SJCRH30 (cell line): ENCODE results near the gene PCDHB16. TPM values are rescaled to one million over a fixed set of nuclear protein-coding genes. Genes with fewer than 3 reads are reported as not detected.
"Not testable (repeated sequence)": the region's sequence is repeated elsewhere in the genome, so short reads cannot be mapped to it uniquely, and the experiment has no call there.

Experiments
- DNase-seq, 2 experiments: peaks; one replicate each; pipeline ENCODE4 v3.0.0-alpha.2; 2015 to 2020
- H3K27ac ChIP-seq: fragments of 250-450 bp; sonication (Bioruptor Pico); 2 replicates; pipeline ENCODE4 v1.5.1; 2020; ENCODE audit warnings: mild to moderate bottlenecking, moderate library complexity
- H3K27me3 ChIP-seq: fragments of 250-450 bp; sonication (Bioruptor Pico); 2 replicates; pipeline ENCODE4 v1.5.1; 2020; ENCODE audit warnings: mild to moderate bottlenecking, moderate library complexity
- H3K36me3 ChIP-seq: fragments of 250-450 bp; sonication (Bioruptor Pico); 2 replicates; pipeline ENCODE4 v1.5.1; 2020; ENCODE audit warnings: mild to moderate bottlenecking, moderate library complexity
- H3K4me1 ChIP-seq: fragments of 250-450 bp; sonication (Bioruptor Pico); 2 replicates; pipeline ENCODE4 v1.5.1; 2020; ENCODE audit warnings: mild to moderate bottlenecking, moderate library complexity
- H3K4me3 ChIP-seq: fragments of 250-450 bp; sonication (Bioruptor Pico); 2 replicates; pipeline ENCODE4 v1.5.1; 2020; ENCODE audit warnings: mild to moderate bottlenecking, moderate library complexity
- H3K9me3 ChIP-seq: fragments of 250-450 bp; sonication (Bioruptor Pico); replicated peaks from 2 replicates; pipeline ENCODE4 v1.5.1; 2020; ENCODE audit warnings: mild to moderate bottlenecking, moderate library complexity
- total RNA-seq: library from RNA; depleted of rRNA; stranded (reverse); fragments of >200 nt; shearing (Covaris generic); gene quantifications from 2 replicates; pipeline ENCODE4 v1.2.3, GENCODE V29; 2014

The PCDHB16 gene
- total RNA-seq, 1 experiment from 2014 or later, result 6.8 TPM

DNA sequence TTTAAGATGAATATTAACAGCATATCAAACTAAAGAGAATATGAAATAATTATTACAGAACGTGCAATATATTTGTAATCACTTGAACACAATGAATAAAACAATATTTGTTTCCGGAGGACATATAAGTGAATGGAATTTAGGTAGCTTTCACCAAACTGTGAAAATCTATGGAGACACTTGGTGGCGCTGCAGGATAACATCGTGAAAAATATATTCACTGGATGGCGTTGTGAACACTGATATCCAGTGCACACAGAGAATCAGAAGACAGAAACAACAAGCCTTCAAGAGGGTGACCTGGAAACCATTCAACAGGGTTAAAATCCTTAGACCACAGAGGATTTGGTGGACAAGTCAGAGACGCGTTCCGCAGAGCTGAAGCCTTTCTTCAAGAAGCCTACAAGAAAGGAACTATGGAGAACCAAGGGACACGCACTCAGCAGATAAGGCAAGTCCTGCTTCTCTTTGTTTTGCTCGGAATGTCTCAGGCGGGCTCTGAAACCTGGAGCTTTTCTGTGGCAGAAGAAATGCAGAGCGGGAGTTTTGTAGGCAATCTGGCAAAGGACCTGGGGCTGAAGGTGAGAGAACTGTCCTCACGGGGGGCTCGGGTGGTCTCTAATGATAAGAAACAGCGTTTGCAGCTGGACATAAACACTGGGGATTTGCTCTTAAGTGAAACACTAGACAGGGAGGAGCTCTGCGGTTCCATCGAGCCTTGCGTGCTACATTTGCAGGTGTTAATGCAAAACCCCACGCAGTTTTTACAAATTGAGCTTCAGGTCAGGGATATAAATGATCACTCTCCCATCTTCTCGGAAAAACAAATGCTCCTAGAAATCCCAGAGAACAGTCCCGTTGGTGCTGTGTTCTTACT is 17.4 kb downstream of the PCDHB16 start, which contains the start of gene PCDHB11:
TSS of gene PCDHB11 (plus strand) at position 269 of the 877 bp plus-strand sequence. CDS start at position 417, 148 bp downstream.
- peak within 1 kb of the TSS; percentile 62 for H3K4me3 ChIP-seq
- no peaks in the 10 kb centered on the region for H3K36me3 ChIP-seq
- H3K4me1 ChIP-seq, result no peaks in the 10 kb centered on the region
- peak; percentile 35 to 82 for DNase-seq
- no peaks in the 10 kb centered on the region; the same call in 1 of the 2 replicates for H3K9me3 ChIP-seq
- H3K27ac ChIP-seq, result peak within 1 kb of the TSS; percentile 46
- H3K27me3 ChIP-seq, result no peaks in the 10 kb centered on the region

DNA sequence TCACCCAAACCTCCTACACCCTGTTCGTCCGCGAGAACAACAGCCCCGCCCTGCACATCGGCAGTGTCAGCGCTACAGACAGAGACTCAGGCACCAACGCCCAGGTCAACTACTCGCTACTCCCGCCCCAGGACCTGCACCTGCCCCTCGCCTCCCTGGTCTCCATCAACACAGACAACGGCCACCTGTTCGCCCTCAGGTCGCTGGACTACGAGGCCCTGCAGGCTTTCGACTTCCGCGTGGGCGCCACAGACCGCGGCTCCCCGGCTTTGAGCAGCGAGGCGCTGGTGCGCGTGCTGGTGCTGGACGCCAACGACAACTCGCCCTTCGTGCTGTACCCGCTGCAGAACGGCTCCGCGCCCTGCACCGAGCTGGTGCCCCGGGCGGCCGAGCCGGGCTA is 18.9 kb downstream of the PCDHB16 start:
- not testable (repeated sequence) for H3K4me1 ChIP-seq, DNase-seq

DNA sequence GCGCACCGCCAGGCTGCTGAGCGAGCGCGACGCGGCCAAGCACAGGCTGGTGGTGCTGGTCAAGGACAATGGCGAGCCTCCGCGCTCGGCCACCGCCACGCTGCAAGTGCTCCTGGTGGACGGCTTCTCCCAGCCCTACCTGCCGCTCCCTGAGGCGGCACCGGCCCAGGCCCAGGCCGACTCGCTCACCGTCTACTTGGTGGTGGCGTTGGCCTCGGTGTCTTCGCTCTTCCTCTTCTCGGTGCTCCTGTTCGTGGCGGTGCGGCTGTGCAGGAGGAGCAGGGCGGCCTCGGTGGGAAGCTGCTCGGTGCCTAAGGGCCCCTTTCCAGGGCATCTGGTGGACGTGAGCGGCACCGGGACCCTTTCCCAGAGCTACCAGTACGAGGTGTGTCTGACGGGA is 19.5 kb downstream of the PCDHB16 start:
- H3K27ac ChIP-seq, DNase-seq, H3K27me3 ChIP-seq, H3K36me3 ChIP-seq, H3K4me3 ChIP-seq, H3K4me1 ChIP-seq, H3K9me3 ChIP-seq: not testable (repeated sequence)

More for the DNA sequence above, 18.9 kb downstream of the PCDHB16 start:
- H3K27ac ChIP-seq, H3K27me3 ChIP-seq, H3K36me3 ChIP-seq, H3K4me3 ChIP-seq, H3K9me3 ChIP-seq: not testable (repeated sequence)

DNA sequence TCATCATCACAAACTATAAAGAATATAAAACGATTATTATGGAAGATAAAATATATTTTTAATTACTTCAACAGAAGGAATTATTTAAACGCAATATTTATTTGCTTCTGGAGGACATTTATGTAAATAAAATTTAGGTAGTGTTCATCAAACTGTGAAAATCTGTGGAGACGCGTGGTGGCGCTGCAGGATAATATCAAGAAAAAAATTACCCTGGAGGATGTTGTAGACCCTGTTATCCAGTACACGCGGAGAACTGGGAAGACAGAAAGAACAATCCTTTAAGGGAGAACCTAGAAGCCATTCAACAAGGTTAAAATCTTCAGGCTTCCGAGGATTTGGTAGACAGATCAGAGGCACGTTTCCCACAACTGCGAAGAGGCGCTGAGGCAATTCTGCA is 26.3 kb downstream of the PCDHB16 start, which contains the start of gene PCDHB12:
TSS of gene PCDHB12 (plus strand) at position 242 of the 400 bp plus-strand sequence. CDS start 189 bp downstream, outside the sequence.
- H3K27ac ChIP-seq, result peak within 1 kb of the TSS; percentile 48
- peaks cover 8% of the 10 kb centered on the region for H3K9me3 ChIP-seq
- DNase-seq, result peak in 1 of 2 experiments; percentile 55
- no peaks in the 10 kb centered on the region for H3K27me3 ChIP-seq
- no peaks in the 10 kb centered on the region for H3K4me1 ChIP-seq
- H3K4me3 ChIP-seq, result peak within 1 kb of the TSS; percentile 57
- H3K36me3 ChIP-seq, result no peaks in the 10 kb centered on the region; the same call in none of the 2 replicates

DNA sequence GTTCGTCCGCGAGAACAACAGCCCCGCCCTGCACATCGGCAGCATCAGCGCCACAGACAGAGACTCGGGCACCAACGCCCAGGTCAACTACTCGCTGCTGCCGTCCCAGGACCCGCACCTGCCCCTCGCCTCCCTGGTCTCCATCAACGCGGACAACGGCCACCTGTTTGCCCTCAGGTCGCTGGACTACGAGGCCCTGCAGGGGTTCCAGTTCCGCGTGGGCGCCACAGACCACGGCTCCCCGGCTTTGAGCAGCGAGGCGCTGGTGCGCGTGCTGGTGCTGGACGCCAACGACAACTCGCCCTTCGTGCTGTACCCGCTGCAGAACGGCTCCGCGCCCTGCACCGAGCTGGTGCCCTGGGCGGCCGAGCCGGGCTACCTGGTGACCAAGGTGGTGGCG is 28.1 kb downstream of the PCDHB16 start:
- H3K36me3 ChIP-seq, H3K27ac ChIP-seq, H3K4me1 ChIP-seq, H3K4me3 ChIP-seq, H3K27me3 ChIP-seq, DNase-seq: not testable (repeated sequence)
- peaks cover 11% of the 10 kb centered on the region for H3K9me3 ChIP-seq

DNA sequence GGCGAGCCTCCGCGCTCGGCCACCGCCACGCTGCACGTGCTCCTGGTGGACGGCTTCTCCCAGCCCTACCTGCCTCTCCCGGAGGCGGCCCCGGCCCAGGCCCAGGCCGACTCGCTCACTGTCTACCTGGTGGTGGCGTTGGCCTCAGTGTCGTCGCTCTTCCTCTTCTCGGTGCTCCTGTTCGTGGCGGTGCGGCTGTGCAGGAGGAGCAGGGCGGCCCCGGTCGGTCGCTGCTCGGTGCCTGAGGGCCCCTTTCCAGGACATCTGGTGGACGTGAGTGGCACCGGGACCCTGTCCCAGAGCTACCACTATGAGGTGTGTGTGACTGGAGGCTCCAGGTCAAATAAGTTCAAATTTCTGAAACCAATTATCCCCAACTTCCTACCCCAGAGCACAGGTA is 28.7 kb downstream of the PCDHB16 start:
- H3K4me3 ChIP-seq, H3K27ac ChIP-seq, H3K27me3 ChIP-seq, H3K36me3 ChIP-seq, DNase-seq, H3K4me1 ChIP-seq: not testable (repeated sequence)
- H3K9me3 ChIP-seq, result peaks cover 11% of the 10 kb centered on the region

DNA sequence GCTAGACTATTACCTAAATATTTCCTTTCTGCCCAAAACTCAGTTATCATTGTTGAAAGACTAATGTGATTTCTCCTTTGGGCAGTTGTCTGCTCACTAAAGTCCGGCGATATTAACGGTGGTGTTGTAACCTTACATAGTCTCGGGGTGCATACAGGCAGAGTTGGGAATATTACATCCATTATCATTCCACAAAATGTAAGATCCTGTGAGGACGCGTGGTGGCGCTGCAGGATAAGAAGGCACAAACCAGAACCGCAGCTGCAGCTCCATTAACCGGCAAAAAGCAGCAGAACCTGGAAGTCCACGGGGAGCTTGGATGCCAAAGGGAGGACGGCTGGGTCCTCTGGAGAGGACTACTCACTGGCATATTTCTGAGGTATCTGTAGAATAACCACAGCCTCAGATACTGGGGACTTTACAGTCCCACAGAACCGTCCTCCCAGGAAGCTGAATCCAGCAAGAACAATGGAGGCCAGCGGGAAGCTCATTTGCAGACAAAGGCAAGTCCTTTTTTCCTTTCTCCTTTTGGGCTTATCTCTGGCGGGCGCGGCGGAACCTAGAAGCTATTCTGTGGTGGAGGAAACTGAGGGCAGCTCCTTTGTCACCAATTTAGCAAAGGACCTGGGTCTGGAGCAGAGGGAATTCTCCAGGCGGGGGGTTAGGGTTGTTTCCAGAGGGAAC is 31.6 kb downstream of the PCDHB16 start, which contains the start of gene PCDHB13:
TSS of gene PCDHB13 (plus strand) at position 264 of the 684 bp plus-strand sequence. CDS start at position 469, 205 bp downstream.
- H3K36me3 ChIP-seq, H3K4me1 ChIP-seq, H3K27me3 ChIP-seq, H3K27ac ChIP-seq, H3K4me3 ChIP-seq: not testable (repeated sequence)
- H3K9me3 ChIP-seq, result peaks cover 18% of the 10 kb centered on the region
- peak; percentile 73 to 83 for DNase-seq

DNA sequence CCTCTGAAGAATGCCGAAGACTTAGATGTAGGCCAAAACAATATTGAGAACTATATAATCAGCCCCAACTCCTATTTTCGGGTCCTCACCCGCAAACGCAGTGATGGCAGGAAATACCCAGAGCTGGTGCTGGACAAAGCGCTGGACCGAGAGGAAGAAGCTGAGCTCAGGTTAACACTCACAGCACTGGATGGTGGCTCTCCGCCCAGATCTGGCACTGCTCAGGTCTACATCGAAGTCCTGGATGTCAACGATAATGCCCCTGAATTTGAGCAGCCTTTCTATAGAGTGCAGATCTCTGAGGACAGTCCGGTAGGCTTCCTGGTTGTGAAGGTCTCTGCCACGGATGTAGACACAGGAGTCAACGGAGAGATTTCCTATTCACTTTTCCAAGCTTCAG is 32.4 kb downstream of the PCDHB16 start:
- H3K27ac ChIP-seq, H3K27me3 ChIP-seq, H3K4me3 ChIP-seq, H3K4me1 ChIP-seq, H3K36me3 ChIP-seq, DNase-seq: not testable (repeated sequence)
- H3K9me3 ChIP-seq, result peaks cover 20% of the 10 kb centered on the region

DNA sequence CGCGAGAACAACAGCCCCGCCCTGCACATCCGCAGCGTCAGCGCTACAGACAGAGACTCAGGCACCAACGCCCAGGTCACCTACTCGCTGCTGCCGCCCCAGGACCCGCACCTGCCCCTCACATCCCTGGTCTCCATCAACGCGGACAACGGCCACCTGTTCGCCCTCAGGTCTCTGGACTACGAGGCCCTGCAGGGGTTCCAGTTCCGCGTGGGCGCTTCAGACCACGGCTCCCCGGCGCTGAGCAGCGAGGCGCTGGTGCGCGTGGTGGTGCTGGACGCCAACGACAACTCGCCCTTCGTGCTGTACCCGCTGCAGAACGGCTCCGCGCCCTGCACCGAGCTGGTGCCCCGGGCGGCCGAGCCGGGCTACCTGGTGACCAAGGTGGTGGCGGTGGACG is 33.3 kb downstream of the PCDHB16 start:
- H3K27me3 ChIP-seq, H3K4me3 ChIP-seq, DNase-seq, H3K36me3 ChIP-seq, H3K27ac ChIP-seq, H3K4me1 ChIP-seq: not testable (repeated sequence)
- peaks cover 17% of the 10 kb centered on the region for H3K9me3 ChIP-seq

DNA sequence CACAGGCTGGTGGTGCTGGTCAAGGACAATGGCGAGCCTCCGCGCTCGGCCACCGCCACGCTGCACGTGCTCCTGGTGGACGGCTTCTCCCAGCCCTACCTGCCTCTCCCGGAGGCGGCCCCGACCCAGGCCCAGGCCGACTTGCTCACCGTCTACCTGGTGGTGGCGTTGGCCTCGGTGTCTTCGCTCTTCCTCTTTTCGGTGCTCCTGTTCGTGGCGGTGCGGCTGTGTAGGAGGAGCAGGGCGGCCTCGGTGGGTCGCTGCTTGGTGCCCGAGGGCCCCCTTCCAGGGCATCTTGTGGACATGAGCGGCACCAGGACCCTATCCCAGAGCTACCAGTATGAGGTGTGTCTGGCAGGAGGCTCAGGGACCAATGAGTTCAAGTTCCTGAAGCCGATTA is 33.8 kb downstream of the PCDHB16 start:
- H3K4me1 ChIP-seq, H3K27me3 ChIP-seq, H3K4me3 ChIP-seq, H3K27ac ChIP-seq, DNase-seq, H3K36me3 ChIP-seq: not testable (repeated sequence)
- H3K9me3 ChIP-seq, result peaks cover 16% of the 10 kb centered on the region

DNA sequence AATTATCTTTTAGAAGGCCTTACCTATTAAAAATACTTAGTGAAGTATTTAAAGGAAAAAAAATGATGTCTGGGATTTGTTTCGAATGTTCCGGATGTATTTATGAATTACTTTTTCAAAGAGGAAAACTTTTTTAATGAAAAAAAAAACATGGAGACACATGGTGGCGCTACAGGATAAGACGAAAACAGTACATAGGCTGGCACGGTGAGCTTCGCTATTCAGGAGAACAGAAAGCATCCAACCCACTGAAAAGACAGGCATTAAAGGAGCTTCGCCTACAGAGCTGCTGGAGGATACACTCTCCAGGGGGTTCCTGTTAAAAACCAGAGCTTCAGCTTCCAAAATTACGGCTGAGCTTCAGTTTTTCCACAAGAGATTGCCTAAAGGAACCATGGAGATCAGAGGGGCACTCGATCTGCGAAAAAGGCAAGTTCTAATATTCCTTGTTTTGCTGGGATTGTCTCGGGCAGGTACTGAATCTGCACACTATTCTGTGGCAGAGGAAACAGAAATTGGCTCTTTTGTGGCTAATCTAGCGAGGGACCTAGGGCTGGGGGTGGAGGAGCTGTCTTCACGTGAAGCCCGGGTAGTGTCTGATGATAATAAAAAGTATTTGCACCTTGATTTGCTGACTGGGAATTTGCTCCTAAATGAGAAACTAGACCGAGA is 41.1 kb downstream of the PCDHB16 start, which contains the start of gene PCDHB14:
TSS of gene PCDHB14 (plus strand) at position 232 of the 672 bp plus-strand sequence. CDS start at position 395, 163 bp downstream.
- peaks cover 18% of the 10 kb centered on the region for H3K9me3 ChIP-seq
- H3K4me3 ChIP-seq, result peak within 1 kb of the TSS; percentile 64
- H3K4me1 ChIP-seq, result peaks cover 6% of the 10 kb centered on the region; the same call in 1 of the 2 replicates
- H3K27ac ChIP-seq, result peak within 1 kb of the TSS; percentile 43
- DNase-seq, result peak; percentile 65 to 82
- no peaks in the 10 kb centered on the region for H3K27me3 ChIP-seq
- no peaks in the 10 kb centered on the region; the same call in 1 of the 2 replicates for H3K36me3 ChIP-seq

DNA sequence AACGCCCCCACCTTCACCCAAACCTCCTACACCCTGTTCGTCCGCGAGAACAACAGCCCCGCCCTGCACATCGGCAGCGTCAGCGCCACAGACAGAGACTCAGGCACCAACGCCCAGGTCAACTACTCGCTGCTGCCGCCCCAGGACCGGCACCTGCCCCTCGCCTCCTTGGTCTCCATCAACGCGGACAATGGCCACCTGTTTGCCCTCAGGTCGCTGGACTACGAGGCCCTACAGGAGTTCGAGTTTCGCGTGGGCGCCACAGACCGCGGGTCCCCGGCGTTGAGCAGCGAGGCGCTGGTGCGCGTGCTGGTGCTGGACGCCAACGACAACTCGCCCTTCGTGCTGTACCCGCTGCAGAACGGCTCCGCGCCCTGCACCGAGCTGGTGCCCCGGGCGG is 42.7 kb downstream of the PCDHB16 start:
- H3K4me1 ChIP-seq, H3K27ac ChIP-seq, H3K4me3 ChIP-seq, DNase-seq, H3K27me3 ChIP-seq, H3K36me3 ChIP-seq: not testable (repeated sequence)
- 0 out of 2 replicates have a peak, but pooled peaks cover 13% of the 10 kb centered on the region for H3K9me3 ChIP-seq

DNA sequence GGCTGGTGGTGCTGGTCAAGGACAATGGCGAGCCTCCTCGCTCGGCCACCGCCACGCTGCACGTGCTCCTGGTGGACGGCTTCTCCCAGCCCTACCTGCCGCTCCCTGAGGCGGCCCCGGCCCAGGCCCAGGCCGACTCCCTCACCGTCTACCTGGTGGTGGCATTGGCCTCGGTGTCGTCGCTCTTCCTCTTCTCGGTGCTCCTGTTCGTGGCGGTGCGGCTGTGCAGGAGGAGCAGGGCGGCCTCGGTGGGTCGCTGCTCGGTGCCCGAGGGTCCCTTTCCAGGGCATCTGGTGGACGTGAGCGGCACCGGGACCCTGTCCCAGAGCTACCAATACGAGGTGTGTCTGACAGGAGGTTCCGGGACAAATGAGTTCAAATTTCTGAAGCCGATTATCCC is 43.2 kb downstream of the PCDHB16 start:
- not testable (repeated sequence) for H3K36me3 ChIP-seq, H3K4me3 ChIP-seq, H3K27ac ChIP-seq, H3K27me3 ChIP-seq, H3K4me1 ChIP-seq, DNase-seq
- H3K9me3 ChIP-seq, result 0 out of 2 replicates have a peak, but pooled peaks cover 13% of the 10 kb centered on the region

DNA sequence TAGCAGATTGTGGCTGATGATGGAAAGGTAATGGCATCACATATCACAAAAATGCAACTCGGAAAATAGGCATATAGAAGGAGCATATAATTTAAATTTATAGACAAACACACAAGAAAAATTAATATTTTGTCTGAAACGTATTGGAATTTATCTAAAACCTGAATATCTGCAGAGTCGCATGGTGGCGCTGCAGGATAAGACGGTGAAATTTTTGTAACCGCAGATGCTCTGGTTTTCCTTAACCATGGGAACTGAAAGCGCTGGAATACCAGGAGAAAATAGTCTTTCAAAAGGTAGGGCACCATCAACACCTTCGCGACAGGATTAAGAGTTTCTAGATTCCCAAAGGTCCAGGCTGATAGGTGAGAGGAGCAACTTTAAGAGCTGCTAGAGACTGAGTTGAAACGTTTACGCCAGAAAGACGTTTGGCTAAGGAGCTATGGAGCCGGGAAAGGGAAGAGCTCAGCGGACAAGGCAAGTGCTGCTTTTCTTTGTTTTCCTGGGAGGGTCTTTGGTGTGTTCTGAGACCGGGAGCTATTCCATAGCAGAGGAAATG is 52.0 kb downstream of the PCDHB16 start:
- Histone ChIP-seq H3K36me3 (no peaks in the 10 kb centered on the region), H3K9me3 (peaks cover 11% of the 10 kb centered on the region), H3K4me3 (peak overlapping the region; percentile 50), H3K27me3 (no peaks in the 10 kb centered on the region), H3K27ac (peak overlapping the region; percentile 29; the same call in 1 of the 2 replicates), H3K4me1 (no peaks in the 10 kb centered on the region)
- DNase-seq, result peak in 1 of 2 experiments; percentile 48
